Fibroblast of the conjunctiva (primary cell): Measurements from ENCODE around the gene HENMT1.
"Not testable (repeated sequence)": the region's sequence is repeated elsewhere in the genome, so short reads cannot be mapped to it uniquely, and the experiment has no call there.

ENCODE experiments used
- DNase-seq: peaks from one replicate; pipeline ENCODE4 v3.0.0-alpha.2; 2010; ENCODE audit warnings: low read depth

The HENMT1 gene

DNA sequence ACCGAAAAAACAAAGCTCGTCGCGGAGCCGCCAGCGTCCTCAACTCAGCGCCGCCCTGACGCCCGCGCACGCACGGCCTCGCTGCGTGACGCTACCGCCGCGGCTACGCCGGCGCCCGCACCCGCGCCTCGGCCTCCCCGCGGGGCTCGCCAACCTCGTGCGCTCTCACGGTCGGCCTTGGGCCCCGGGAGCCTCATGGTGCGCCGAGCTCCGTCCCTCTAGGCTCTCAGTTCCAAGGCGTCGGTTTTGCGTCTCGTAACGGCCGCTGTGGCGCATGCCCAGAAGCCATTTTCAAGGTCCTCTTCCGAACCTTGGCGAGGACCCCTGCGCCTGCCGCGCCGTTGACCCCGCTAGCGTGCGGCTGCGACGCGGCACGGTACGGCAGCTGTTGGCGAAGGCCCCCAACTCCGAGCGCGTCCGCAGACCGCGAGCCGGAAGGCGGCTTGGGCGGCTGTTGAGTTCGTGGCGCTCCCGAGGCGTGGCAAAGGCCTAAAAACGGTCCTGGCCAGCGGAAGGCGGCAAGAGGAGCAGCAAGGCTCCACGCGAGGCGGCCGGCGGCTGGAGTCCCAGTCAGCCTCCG, at the start of gene HENMT1:
Gene HENMT1 (minus strand): TSS at position 64 of the 580 bp plus-strand sequence. CDS start 1,209 bp downstream, outside the sequence.
- DNase-seq, result peak; percentile 33

DNA sequence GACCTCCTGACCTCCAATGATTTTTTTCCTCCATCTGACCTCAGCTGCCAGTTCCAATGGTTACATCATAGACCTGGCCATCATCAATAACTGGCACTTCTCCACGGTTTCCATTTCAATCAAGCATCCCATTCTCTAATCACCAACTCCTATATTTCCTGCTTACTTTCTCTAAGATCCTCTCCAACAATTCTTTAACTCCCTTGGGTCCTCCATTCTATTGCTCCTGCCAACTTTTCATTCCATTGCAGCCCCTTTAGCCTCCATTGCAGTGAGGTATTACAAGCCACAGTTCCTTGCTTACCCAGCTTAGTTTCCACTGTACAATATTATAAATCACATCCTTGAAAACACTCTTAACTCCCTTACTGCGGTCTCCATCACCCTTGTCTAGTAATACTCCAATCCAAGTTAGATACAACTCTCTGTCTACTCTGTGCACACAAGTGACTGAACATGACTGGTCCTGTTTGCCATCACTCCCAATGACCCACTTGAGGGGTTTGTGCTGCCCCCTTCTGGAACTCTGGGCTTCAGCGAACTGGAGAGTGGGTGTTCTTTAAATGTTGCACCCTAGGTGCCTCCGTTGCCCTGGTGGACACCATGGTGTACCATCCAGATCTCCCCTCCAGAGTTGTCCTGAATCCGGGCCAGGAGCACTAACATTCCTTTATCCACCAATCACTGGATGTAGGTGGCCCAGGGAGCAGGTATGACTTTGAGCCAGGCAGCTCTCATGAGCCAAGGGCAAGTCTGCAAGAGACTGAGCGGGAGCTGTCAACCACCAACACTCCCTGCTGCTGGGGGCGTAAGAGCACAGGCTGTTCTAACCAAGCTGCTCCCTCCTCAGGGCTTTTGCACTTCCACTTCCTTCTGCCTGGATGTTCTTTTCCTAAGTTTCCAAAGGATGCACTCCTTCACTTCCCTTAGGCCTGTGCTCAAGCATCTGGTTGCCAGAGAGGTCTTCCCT, 48.1 kb upstream of the HENMT1 start:
- DNase-seq, result no peak

DNA sequence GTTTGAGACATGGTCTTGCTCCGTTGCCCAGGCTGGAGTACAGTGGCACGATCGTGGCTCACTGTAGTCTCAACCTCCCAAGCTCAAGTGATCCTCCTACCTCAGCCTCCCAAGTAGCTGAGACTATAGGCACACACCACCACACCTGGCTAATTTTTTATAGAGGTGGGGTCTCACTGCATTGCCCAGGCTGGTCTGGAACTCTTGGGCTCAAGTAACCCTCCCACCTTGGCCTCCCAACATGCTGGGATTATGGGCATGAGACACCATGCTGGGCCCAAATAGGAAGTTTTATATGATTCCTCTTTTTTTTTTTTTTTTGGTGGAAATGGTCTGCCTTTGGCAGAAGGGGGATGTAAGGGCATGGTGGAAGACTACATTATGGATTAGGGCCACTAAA, 45.8 kb upstream of the HENMT1 start:
- no peak for DNase-seq

DNA sequence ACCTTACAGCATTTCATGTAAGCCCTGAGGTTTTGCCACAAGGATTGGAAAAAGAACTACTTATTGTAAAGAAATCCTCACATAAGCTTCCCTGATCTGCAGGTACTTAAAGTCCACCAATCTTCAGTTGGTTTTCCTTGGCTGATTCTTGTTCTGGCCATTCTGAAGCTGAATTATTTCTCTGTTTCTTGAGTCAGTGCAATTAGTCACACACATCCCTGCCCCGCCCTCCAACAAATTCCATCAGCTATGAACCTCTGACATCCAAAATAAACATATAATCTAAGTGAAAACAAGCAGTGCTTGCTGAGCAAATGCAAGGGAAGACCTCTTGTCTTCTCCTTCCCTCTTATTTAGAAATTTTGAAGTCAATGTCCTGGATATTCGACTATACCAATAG, 43.6 kb upstream of the HENMT1 start:
- DNase-seq, result peak; percentile 57

DNA sequence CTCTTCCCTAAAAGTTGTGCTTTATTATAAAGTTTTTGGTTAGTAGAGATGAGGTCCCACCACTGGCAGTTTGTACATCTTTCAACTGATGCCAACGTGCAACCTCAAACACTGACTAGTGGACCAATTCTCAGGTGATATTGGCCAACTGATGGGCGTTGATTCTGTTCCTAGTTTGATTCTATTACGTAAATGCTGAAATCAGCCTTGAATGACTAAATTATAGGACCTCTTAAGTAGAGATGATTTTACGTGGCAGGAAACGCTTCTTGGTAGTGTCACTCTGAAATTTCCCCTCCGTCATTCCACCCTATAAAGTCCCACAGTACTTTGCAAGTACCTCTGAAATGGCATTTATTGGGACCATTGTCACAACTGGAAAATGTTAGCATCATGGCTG, 43.0 kb upstream of the HENMT1 start:
- no peak for DNase-seq

DNA sequence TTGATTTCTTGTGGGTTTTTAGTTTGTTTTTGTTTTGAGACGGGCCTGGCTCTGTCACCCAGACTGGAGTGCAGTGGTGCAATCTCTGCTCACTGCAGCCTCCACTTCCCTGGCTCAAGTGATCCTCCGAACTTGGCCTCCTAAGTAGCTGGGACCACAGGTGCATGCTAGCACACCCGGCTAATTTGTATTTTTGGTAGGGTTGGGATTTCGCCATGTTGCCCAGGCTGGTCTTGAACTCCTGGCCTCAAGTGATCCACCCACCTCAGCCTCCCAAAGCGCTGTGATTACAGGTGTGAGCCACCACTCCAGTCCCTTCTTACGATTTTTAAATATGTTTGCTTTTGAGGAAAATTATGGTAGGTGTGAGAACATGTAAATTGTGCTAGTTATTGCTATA, 41.2 kb upstream of the HENMT1 start:
- not testable (repeated sequence) for DNase-seq

DNA sequence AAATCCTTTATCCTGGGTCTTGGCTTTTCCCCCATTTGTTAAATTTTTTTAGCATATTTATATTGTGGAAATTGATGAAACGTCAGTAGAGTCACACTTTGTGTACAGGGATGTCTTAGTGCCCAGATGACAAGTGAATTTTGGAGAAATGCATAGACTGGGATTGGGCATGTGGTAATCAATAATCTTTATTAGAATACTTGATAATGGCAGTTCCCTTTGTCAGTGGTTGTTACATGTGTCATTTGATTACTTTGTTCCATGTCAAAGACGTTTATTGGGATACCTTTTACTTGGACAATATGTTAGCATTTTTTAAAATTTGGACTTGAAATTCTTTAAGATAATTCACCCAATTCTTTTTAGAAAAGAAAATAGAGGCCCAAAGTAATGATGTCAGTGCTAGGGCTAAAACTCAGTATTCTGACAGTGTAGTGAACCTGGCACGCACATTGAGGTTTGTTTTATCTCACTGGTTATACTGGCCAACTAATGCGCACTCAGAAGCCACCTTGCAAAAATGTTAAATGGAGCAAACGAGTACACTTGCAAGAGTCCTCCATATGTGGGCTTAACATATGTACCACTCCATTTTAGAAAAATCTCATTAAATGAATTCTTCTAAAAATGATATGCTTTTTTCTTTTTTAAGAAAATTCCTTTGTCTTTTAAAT, 40.4 kb upstream of the HENMT1 start:
- DNase-seq, result no peak

DNA sequence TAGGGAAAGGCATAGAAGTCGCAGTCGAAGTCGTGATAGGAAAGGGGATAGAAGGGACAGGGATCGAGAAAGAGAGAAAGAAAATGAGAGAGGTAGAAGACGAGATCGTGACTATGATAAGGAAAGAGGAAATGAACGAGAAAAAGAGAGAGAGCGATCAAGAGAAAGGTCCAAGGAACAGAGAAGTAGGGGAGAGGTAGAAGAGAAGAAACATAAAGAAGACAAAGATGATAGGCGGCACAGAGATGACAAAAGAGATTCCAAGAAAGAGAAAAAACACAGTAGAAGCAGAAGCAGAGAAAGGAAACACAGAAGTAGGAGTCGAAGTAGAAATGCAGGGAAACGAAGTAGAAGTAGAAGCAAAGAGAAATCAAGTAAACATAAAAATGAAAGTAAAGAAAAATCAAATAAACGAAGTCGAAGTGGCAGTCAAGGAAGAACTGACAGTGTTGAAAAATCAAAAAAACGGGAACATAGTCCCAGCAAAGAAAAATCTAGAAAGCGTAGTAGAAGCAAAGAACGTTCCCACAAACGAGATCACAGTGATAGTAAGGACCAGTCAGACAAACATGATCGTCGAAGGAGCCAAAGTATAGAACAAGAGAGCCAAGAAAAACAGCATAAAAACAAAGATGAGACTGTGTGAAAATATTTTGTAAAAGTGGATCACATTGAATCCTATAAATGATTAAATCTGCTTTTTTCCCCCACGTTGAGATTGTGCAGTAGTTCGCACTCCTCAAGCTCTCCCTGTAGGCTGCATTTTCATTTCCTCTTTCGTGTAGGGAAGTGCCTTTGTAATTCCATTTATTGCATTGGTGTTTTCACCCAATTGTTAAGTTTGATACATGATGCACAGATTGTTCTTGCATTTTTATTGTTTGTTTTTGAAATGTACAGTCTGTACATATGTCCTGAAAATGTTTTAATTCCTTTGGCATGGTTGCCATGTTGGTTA, 38.8 kb upstream of the HENMT1 start:
- no peak for DNase-seq

DNA sequence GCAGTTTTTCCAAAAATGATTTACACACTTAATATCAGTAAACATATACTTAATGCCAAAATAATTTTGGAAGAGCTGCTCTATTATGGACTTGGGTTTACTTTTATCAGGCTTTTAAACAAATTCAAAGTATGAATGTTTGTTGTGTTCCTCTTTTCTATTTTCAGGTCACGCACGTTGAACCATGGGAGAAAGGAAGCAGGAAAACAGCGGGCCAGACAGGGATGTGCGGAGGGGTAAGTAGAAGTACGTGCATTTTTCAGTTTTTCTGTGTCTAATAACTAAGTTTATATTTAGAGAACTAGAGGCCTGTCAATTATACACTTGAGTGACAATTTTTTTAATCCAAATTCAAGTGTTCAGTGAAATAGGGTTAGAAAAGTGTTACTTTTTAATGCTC, 34.6 kb upstream of the HENMT1 start:
- no peak for DNase-seq

DNA sequence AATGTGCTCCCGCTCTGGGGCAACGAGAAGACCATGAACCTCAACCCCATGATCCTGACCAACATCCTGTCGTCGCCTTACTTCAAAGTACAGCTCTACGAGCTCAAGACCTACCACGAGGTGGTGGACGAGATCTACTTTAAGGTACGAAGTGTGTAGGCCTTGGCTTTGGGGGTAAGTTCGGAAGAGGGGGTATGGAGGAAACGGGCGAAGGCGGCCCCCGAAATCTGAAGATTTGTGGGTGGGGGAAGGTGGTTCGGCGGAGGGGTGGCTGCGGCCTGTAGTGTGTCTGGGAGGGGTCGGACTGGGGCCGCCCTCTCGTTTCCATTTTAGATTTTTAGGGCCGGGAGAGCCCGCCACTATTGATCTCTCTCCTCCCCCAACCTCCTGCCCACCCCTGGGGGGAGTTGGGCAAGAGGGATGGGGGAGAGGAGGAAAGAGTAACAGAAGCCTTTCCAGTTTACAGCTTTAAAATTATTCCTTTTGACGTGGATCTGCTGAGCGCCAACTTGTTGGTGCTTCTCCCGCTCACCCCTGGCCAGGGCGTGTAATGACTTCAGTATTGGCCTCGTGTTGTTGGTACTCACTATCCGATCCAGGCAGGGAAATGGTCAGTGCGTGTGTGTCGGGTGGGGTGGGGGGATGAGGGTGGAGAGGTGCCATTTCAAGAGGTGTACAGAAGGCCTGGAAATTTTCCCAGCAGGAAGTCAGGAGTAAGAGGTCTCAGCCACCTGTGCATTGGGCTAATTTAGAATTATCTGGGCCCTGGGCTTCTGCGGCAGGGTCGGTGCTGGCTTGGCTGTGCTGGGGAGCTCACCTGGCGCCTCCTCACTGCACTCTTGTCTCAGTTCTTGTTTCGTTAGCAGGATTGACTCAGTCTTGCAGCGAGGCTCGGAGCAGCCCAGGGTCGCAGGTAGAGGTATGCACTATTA, 32.1 kb upstream of the HENMT1 start:
- DNase-seq, result peak; percentile 53

DNA sequence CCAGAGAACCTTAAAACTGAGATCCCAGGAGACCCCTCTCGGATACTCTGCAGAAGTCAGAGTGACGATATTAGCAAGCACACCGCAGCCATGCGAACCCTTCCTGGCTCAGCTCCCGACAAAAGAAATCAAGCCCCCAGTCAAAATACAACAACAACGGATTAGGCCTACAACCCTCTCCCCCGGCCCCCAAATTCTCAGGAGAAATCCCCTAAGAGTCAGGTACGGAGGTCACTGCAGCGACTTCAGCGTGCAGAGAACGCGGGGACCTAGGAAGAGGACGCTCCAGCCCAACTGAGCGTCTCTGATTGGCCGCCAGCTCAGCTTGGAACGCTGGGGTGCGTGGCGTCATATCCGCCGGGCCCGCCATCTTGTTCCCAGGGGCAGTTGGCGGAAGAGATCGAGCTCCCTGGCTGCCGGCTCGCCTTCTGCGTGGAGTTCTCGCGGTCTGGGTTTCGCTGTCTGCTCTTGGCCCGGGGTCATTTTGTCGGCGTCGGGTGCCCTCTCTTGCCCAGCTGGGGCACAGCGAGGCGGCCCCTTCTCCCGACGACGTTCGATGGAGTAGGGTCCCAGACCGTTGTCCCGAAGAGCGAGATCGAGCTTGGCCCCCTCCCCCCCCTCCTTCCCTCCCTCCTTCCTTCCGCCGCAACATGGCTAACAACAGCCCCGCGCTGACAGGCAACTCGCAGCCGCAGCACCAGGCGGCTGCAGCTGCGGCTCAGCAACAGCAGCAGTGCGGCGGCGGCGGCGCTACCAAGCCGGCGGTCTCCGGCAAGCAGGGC, 31.2 kb upstream of the HENMT1 start, which contains the start of gene PRPF38B:
Gene PRPF38B (plus strand): TSS at position 369 of the 782 bp plus-strand sequence. CDS start 282 bp downstream, at position 651.
- DNase-seq, result peak; percentile 81

DNA sequence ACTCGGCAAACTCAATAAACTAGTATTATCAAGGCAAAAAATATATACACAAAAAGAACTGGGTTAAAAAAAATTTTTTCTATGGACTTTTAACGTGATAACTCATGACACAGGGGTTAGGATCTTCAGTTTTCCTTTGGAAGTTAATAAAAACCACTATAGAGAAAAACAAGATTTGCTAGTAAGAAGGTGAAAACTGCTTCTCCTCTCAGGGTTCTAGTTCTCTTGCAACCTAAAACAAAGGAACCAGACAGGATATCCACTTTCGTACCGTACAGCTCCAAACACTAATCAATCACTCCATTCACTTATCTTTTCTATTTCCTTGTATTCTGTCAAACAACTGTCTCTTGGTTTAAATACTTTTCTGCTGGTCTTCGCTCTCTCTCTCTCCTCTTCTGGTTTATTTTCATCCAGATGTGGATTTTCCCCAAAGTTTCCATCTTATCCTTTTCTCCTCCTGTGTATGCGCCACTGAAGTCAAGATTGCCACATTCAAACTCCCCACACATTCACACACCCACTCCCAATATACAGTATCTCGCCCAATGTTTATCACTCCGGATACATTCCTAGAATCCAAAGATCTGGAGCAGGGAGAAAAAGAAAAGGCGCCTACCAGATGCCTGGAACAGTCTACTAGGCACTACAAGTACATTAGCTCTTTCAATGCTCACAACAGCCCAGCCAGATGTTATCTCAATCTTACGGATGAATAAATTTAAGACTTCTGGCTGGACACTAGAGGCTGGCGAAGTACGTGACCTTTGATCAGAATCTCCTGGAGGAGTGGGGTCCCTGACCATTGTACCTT, 30.4 kb upstream of the HENMT1 start:
- no peak for DNase-seq

DNA sequence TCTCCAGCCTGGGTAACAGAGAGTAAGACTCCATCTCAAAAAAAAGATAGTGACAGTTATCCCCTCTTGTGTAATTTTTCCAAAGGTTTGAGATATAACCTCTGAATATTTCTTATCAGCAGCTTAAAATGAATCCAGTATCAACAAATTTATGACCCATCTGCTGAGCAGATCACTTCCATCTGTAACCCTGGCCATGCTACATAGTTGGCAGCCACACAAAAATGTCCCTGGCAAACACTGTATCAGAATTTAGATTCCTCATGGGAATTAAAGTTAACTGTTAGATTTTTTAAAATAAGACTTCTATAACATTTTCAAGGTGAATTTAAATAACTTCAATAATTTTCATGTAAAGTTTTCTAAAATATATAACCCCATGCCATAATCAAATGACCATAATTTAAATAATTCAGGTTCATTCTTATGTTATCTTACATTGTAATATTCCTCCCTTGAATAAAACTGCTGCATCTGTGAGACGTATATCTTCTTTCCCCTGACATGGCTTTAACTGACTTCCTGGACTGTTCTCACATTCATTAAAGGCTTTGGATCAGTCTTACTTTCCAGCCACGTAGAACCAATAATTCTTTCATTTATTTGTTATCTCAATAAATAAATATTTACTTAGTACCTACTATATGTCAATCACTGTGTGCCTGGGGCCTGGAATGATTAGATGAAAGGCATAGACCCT, 25.9 kb upstream of the HENMT1 start:
- DNase-seq, result peak; percentile 56

DNA sequence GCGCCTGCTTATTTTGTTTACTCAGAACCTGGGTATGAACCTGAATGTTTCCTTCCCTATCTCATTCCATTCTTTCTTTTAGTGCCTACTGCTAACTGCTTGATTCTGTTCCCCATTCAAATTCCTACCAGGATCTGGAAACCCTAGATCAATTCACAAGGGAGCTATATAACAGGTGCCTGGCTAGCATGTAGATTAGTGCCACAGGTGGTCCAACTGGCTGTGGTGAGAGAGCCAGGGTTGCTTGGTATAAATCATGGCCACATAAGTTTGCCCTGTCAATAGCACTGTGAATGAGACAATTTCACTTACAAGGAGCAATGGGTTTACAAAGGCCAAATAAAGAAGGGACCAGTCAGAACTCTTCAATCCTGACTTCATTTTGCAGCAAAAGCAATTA, 24.6 kb upstream of the HENMT1 start:
- DNase-seq, result no peak

DNA sequence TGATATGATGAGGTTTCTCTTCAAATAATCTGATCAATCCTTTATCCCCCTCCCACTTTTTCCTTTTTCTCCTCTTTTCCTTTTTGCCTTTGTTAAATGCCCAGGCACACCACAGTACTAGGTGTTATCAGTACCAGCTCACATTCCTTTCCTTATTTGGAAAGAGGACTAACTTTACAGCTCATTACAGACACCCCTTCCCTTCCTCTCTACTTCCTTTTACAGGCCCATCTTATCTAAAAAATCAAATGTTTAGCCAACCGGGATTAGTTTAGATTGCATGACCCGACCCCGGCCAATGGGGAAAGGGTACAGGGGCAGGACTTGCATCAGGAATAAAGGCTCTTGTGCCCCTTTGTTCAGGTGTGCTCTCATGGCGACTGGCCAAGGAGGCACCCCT, 20.8 kb upstream of the HENMT1 start:
- DNase-seq, result not testable (repeated sequence)

DNA sequence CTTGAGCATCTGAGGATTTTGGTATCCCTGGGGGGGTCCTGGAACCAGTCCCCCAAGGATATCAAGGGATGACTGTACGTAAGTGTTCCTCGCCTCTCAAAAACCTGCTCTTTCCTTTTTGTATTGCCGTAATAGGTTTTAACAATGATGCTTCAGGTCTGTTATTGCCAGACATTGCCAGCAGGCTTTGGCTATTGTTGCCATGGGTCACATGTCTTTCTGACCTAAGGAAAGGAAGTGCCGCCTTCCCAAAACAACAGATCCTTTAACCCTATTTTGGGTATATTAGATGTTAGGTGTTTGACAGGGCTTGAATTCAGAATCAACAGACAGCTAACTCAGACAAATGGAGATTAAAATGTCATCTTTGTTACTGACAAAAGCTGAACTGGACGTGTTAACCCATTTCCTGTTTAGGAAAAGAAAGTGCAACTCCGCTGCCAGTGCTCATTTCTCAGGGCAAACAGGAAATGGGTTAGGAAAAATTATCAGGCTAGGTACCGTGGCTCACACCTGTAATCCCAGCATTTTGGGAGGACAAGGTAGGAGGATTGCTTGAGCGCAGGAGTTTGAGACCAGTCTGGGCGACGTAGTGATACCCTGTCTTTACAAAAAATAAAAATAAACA, 18.8 kb upstream of the HENMT1 start:
- DNase-seq, result no peak

DNA sequence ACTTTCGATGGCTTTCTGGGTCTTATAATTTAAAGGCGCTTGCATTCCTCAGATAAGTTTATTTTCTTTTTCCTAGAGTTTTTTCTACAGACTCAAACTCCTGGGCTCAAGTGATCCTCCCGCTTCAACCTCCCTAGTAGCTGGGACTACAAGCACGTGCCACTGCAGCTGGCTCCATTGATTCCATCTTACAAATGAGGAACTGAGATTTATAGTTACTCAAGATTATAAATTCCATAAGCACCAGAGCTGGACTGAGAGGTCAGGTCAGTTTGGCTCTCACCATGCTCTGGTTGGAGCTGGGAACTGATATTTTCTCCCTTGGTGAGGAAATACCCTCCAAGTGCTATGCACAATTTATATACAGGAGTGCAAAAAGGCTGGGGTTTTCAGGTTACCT, 17.8 kb upstream of the HENMT1 start:
- no peak for DNase-seq

DNA sequence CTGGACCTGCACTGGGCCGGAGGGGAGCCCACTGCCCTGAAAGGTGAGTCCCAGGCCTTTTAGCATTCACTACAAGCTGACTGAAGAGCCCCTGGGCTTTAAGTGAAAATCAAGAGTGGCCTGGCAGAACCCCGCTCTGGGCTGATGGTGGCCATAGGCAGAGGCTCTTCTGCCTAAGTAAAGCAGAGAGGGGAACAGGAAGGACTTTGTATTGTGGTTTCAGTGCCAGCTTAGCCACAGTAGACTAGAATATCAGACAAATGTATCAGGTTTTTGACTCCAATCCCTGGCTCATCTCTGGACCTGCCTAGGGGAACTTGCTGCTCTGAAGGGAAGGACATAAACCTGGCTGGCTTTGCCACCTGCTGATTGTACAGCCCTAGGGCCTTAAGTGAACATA, 10.2 kb upstream of the HENMT1 start:
- DNase-seq, result no peak
